ENCODE measurements around the gene MAPK10. TPM values are rescaled to one million over a fixed set of nuclear protein-coding genes. Genes with fewer than 3 reads are reported as not detected.

The MAPK10 gene
- total RNA-seq, 1 donor from 2014 or later: not detected

DNA sequence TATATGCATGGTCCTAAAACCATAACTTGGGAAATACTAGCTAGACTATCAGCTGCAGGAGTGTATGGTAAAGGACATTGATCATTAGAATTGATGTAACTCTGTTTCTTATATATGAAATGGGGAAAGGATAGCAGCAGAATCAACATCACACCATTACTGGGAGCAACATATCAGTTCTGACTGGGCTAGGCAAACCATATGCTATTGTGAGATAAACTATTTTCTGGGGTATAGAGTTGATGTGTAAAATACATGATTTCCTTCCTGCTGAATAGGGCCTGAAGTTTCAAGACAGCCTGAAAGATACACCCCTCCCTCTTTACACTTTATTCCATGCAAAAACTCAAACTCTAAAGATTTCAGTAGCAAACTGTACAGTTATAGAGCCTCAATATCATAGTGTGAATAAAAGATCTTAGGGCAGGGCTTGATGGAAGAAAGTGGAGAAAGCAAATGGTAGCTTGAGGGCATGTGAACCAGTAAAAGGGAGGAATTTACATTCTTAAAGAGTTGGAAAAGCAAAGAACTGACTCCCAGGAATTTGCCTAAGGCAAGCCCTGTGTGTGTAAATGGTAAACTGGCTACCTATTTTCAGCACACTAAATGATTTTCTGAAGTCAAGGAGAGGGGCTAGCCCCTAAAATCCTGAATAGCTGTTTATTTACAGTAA, 404.1 kb downstream of the MAPK10 start:
- H3K36me3 Mint-ChIP-seq (ENCODE audit: low read depth): no peaks in the 10 kb centered on the region
- intact Hi-C loops (cut with micrococcal nuclease): no loop called here
- H3K27ac Mint-ChIP-seq: no peak overlapping the region
- H3K4me3 Mint-ChIP-seq: no peak overlapping the region
- no peaks in the 10 kb centered on the region for H3K4me1 Mint-ChIP-seq
- H3K9me3 Mint-ChIP-seq: no peaks in the 10 kb centered on the region
- no peak for DNase-seq
- no peaks in the 10 kb centered on the region for H3K27me3 Mint-ChIP-seq

DNA sequence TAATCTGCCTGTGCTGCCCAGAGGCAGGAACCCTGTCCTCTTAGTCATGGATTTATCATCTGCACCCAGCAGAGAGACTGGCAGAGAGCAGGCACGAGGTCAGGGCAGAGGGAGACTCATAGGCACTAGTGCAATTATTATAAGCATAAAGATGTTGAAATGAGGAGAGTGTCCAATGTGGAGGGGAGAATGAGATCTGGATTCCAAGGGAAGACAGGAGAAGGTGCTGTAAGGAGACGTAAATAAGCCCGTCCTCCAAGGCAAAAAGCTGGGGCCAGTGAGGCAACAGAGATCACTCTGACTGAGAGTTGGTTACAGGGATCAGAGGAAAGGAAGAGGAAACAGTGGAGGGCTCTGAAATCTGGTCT, 406.2 kb downstream of the MAPK10 start:
- Mint-ChIP-seq H3K9me3 (no peaks in the 10 kb centered on the region), H3K27ac (no peak overlapping the region), H3K27me3 (no peaks in the 10 kb centered on the region)

DNA sequence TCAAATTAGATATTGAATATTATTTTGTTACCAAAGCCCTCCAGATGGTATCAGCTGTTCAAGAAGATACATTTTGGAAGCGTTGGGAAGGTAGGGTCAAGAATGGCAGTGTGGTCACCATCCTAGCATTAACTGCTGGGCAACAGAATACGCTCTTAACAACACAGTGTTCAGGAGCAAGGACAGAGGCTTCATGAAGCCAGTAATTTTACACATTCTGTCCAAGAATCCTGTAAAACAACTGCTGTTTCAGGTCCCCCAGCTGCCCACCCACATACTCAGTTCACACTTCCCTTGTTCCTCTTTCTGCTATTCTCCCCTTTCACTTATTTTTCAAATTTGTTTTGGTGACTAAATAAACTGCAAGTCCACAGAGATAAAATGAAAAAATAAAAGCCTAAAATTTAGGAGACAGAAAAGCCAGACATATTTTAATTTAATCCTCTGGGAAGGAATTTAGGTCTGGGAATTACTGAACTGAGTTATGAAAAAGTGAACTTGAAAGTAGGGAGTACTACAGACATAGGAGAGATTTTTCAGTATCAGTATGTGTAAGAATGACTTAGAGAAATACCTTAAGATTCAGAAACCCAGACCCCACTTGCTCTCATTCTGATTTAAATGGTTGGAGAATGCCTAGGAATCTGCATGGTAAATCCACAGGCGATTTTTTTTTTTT, 406.7 kb downstream of the MAPK10 start:
- intact Hi-C loops (cut with micrococcal nuclease): no loop called here
- H3K27me3 Mint-ChIP-seq: no peaks in the 10 kb centered on the region
- H3K4me1 Mint-ChIP-seq: no peaks in the 10 kb centered on the region
- H3K4me3 Mint-ChIP-seq: no peak overlapping the region
- H3K36me3 Mint-ChIP-seq (ENCODE audit: low read depth): no peaks in the 10 kb centered on the region
- no peak for DNase-seq
- H3K27ac Mint-ChIP-seq: no peak overlapping the region
- no peaks in the 10 kb centered on the region for H3K9me3 Mint-ChIP-seq

More for the DNA sequence above, 406.2 kb downstream of the MAPK10 start:
- no peak overlapping the region for H3K4me3 Mint-ChIP-seq
- no peaks in the 10 kb centered on the region for H3K4me1 Mint-ChIP-seq
- intact Hi-C loops (cut with micrococcal nuclease): no loop called here
- no peaks in the 10 kb centered on the region for H3K36me3 Mint-ChIP-seq (ENCODE audit: low read depth)
- no peak for DNase-seq

DNA sequence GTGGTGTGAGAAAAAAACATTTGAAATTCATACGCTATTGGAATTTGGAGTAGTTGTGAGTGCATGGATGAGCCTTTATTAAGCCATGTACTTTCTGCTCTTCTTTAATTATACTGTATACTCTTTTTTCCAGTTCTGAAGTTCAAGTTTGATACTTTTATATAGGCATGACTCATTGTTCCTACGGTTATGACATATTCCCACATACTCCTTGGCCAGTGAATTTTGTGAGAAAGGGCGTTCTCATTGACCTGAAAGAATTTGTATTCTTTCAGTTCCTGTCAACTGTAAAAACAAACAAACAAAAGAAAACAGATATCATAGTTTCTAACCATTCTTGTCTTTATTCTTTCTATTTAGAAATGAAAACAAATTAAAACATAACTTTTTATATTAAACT, 407.3 kb downstream of the MAPK10 start:
- Mint-ChIP-seq H3K4me3 (no peak overlapping the region), H3K27ac (no peak overlapping the region), H3K9me3 (no peaks in the 10 kb centered on the region), H3K4me1 (no peaks in the 10 kb centered on the region), H3K36me3 (ENCODE audit: low read depth) (no peaks in the 10 kb centered on the region), H3K27me3 (no peaks in the 10 kb centered on the region)
- intact Hi-C loops (cut with micrococcal nuclease): no loop called here
- no peak for DNase-seq

DNA sequence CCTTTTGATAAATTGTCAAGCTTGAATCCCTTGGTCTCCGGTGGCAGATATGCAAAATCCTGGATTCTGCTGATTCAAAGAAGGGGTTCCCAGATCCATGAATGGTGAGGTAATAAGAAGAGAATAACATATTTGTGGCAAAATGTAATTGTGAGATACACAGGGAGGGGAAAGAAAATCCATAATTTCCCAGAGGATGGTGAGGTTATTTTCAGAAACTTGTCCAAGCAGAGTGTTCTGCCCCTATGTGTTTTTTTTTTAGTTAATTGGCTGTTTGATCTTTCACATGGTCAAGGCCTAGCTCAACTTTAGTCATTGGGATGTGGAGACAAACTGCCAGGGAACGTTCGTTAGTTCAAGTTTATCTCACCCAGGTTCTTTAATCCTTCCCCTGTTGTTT, 408.8 kb downstream of the MAPK10 start:
- H3K4me1 Mint-ChIP-seq: no peaks in the 10 kb centered on the region
- H3K9me3 Mint-ChIP-seq: no peaks in the 10 kb centered on the region
- no peak overlapping the region for H3K4me3 Mint-ChIP-seq
- intact Hi-C loops (cut with micrococcal nuclease): no loop called here
- H3K27ac Mint-ChIP-seq: no peak overlapping the region
- no peaks in the 10 kb centered on the region for H3K36me3 Mint-ChIP-seq (ENCODE audit: low read depth)
- H3K27me3 Mint-ChIP-seq: no peaks in the 10 kb centered on the region
- DNase-seq: no peak

DNA sequence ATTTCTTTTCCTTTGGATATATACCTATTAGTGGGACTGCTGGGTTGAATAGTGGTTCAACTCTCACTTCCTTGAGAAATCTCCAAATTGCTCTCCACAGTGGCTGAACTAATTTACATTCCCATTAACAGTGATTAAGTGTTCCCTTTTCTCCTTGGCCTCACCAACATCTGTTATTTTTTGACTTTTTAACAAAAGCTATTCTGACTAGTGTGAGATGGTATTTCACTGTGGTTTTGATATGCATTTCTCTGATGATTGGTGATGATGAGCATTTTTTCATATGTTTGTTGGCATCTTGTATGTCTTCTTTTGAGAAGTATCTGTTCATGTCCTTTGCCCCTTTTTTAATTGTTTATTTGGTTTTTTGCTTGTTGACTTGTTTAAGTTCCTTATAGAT, 413.0 kb downstream of the MAPK10 start:
- H3K27ac Mint-ChIP-seq: no peak overlapping the region
- DNase-seq: no peak
- H3K27me3 Mint-ChIP-seq: no peaks in the 10 kb centered on the region
- H3K4me1 Mint-ChIP-seq: no peaks in the 10 kb centered on the region
- no peaks in the 10 kb centered on the region for H3K36me3 Mint-ChIP-seq (ENCODE audit: low read depth)
- intact Hi-C loops (cut with micrococcal nuclease): no loop called here
- no peaks in the 10 kb centered on the region for H3K9me3 Mint-ChIP-seq
- no peak overlapping the region for H3K4me3 Mint-ChIP-seq

DNA sequence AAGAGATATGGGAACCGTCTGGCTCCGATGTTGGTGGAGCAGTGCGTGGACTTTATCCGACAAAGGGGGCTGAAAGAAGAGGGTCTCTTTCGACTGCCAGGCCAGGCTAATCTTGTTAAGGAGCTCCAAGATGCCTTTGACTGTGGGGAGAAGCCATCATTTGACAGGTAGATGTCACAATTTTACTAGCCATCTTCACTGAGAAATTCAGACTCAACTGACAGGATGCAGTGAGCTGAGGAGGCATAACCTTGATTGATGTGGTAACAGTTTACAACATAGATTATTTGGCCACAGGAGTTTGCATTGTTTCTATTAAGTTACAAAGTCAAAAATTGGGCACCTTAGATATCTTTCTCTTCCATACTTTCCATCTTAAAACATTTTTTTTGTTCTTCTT, 417.7 kb downstream of the MAPK10 start:
- no peak for DNase-seq
- intact Hi-C loops (cut with micrococcal nuclease): no loop called here
- H3K36me3 Mint-ChIP-seq (ENCODE audit: low read depth): no peaks in the 10 kb centered on the region
- no peaks in the 10 kb centered on the region for H3K9me3 Mint-ChIP-seq
- no peak overlapping the region for H3K4me3 Mint-ChIP-seq
- no peaks in the 10 kb centered on the region for H3K4me1 Mint-ChIP-seq
- no peak overlapping the region for H3K27ac Mint-ChIP-seq
- no peaks in the 10 kb centered on the region for H3K27me3 Mint-ChIP-seq

DNA sequence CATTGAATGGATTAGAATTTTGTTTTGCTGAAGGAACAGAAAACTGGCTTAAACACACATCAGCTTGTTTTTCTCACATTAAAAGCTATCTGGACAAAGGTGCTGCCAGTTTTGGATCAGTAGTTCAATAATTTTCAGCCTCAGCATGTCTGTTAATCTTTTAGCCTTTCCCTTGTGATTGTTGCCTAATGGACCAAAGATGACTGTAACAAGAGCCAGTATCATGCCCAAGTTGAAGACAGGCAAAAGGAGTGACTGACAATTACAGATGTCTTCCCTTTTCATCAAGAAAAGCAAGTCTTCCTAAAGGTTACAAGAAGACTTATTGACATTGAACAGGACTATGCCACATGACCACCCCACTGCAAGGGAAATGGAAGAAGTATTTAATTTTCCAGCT, 419.7 kb downstream of the MAPK10 start:
- Mint-ChIP-seq H3K4me3 (no peak overlapping the region), H3K27me3 (no peaks in the 10 kb centered on the region), H3K9me3 (no peaks in the 10 kb centered on the region), H3K4me1 (no peaks in the 10 kb centered on the region), H3K27ac (no peak overlapping the region), H3K36me3 (ENCODE audit: low read depth) (no peaks in the 10 kb centered on the region)
- intact Hi-C loops (cut with micrococcal nuclease): no loop called here
- no peak for DNase-seq

Other genes with a start within 250 kb of the MAPK10 start
- gene PTPN13, start 234.3 kb upstream of the MAPK10 start, total RNA-seq: 0.12 and 0.26 TPM in 2 replicates

All from activated CD4-positive, alpha-beta T cell treated with anti-CD3 and anti-CD28 coated beads, Interleukin-2, amount 10 ng/mL, durations not matched to agents 24 days and 14 days (primary cell).